Neural cell (in vitro differentiated cells): Measurements from ENCODE around the gene GRAMD2A. TPM values are rescaled to one million over a fixed set of nuclear protein-coding genes. Genes with fewer than 3 reads are reported as not detected.
A peak's percentile ranks its signal among the peaks of the same experiment; 100 is the strongest.

Source experiments
- H2AFZ ChIP-seq: fragments of 200-600, 300-800 bp; sonication (generic), shearing (Covaris generic); 2 replicates; pipeline ENCODE4 v1.6.0; 2014; ENCODE audit warnings: low read depth, mild to moderate bottlenecking, antibody characterized with exemption, low read length, moderate library complexity
- H3F3A ChIP-seq: fragments of 200-600 bp; shearing (Covaris generic); 2 replicates; pipeline ENCODE4 v1.6.1; 2016; ENCODE audit warnings: mild to moderate bottlenecking, moderate library complexity, mixed read lengths, antibody characterized with exemption, low read length; ENCODE audit not compliant: insufficient read depth, poor library complexity, severe bottlenecking
- H3K27ac ChIP-seq: fragments of 200-600, 300-800 bp; sonication (generic), shearing (Covaris generic); 2 replicates; pipeline ENCODE4 v1.5.1; 2014; ENCODE audit warnings: mild to moderate bottlenecking, low read length, moderate library complexity
- H3K27me3 ChIP-seq: fragments of 300-800, 200-600 bp; sonication (generic), shearing (Covaris generic); 2 replicates; pipeline ENCODE4 v1.6.0; 2014; ENCODE audit warnings: mild to moderate bottlenecking, low read depth, low read length, moderate library complexity; ENCODE audit not compliant: insufficient read depth
- H3K36me3 ChIP-seq: fragments of 300-800, 200-600 bp; sonication (generic), shearing (Covaris generic); 2 replicates; pipeline ENCODE4 v1.5.1; 2014; ENCODE audit warnings: mild to moderate bottlenecking, antibody characterized with exemption, low read length, moderate library complexity; ENCODE audit not compliant: insufficient read depth
- H3K4me2 ChIP-seq: fragments of 300-800, 200-600 bp; sonication (generic), shearing (Covaris generic); 2 replicates; pipeline ENCODE4 v1.6.0; 2014; ENCODE audit warnings: mild to moderate bottlenecking, low read length
- H3K4me3 ChIP-seq: fragments of 300-800, 200-600 bp; sonication (generic), shearing (Covaris generic); 2 replicates; pipeline ENCODE4 v1.5.1; 2014; ENCODE audit warnings: mild to moderate bottlenecking, low read length, moderate library complexity
- H3K79me2 ChIP-seq: fragments of 200-600 bp; shearing (Covaris generic); replicated peaks from 2 replicates; pipeline ENCODE4 v1.6.0; 2014; ENCODE audit warnings: mild to moderate bottlenecking, low read length, moderate library complexity; ENCODE audit not compliant: insufficient read depth
- H3K9ac ChIP-seq: fragments of 300-800, 200-600 bp; sonication (generic), shearing (Covaris generic); 2 replicates; pipeline ENCODE4 v1.6.1; 2016; ENCODE audit warnings: mild to moderate bottlenecking, low read length, mixed read lengths
- H3K9me2 ChIP-seq: fragments of 200-600 bp; shearing (Covaris generic); 2 replicates; pipeline ENCODE4 v1.6.1; 2016; ENCODE audit warnings: mild to moderate bottlenecking, low read length, mixed read lengths; ENCODE audit not compliant: insufficient read depth
- H3K9me3 ChIP-seq: fragments of 200-600, 300-800 bp; sonication (generic), shearing (Covaris generic); 2 replicates; pipeline ENCODE4 v1.6.1; 2016; ENCODE audit warnings: mild to moderate bottlenecking, mixed run types, low read length, moderate library complexity, mixed read lengths
- H4K20me1 ChIP-seq: fragments of 200-600 bp; shearing (Covaris generic); 2 replicates; pipeline ENCODE4 v1.6.1; 2016; ENCODE audit warnings: mild to moderate bottlenecking, mixed run types; ENCODE audit not compliant: insufficient read depth
- EP300 ChIP-seq: fragments of 450-650 bp; conservative IDR thresholded peaks from 2 replicates; pipeline ENCODE4 v1.6.1; 2014; ENCODE audit warnings: antibody characterized with exemption, mild to moderate bottlenecking, moderate library complexity; ENCODE audit not compliant: poor library complexity, severe bottlenecking
- EZH2 ChIP-seq: fragments of 200-600, 300-800 bp; shearing (Covaris generic), sonication (generic); IDR thresholded peaks from 2 replicates; pipeline ENCODE4 v1.6.1; 2014; ENCODE audit warnings: antibody characterized with exemption, low read length, borderline replicate concordance, mild to moderate bottlenecking; ENCODE audit not compliant: insufficient read depth, poor library complexity, severe bottlenecking
- MXI1 ChIP-seq: fragments of 450-650 bp; conservative IDR thresholded peaks from 2 replicates; pipeline ENCODE4 v1.6.1; 2014; ENCODE audit warnings: antibody characterized with exemption, mild to moderate bottlenecking; ENCODE audit not compliant: poor library complexity, severe bottlenecking
- POLR2AphosphoS5 ChIP-seq: IDR thresholded peaks from 2 replicates; pipeline ENCODE4 v1.6.1; 2012
- RAD21 ChIP-seq: fragments of 450-650 bp; conservative IDR thresholded peaks from 2 replicates; pipeline ENCODE4 v1.6.1; 2014; ENCODE audit warnings: antibody characterized with exemption, mild to moderate bottlenecking, moderate library complexity
- REST ChIP-seq: IDR thresholded peaks from 2 replicates; pipeline ENCODE4 v1.6.1; 2012; ENCODE audit warnings: borderline replicate concordance
- SMC3 ChIP-seq: fragments of 450-650 bp; conservative IDR thresholded peaks from 2 replicates; pipeline ENCODE4 v1.6.1; 2014; ENCODE audit warnings: antibody characterized with exemption, mild to moderate bottlenecking, moderate library complexity; ENCODE audit not compliant: poor library complexity
- TAF1 ChIP-seq: IDR thresholded peaks from 2 replicates; pipeline ENCODE4 v1.6.1; 2012; ENCODE audit warnings: low read depth
- polyA plus RNA-seq: library from polyadenylated mRNA; depleted of rRNA; stranded (reverse); fragments of >200 nt; gene quantifications from 2 replicates; pipeline ENCODE4 v1.2.3, GENCODE V29; 2014
- TF ChIP-seq, protein P1 (sequence below): fragments of 450-650 bp; IDR thresholded peaks from 2 replicates; pipeline ENCODE4 v1.5.1; 2014; ENCODE audit warnings: antibody characterized with exemption, mild to moderate bottlenecking, moderate library complexity; ENCODE audit not compliant: poor library complexity, severe bottlenecking

Gene GRAMD2A
- polyA plus RNA-seq, 1 donor from 2014 or later, result 1.9 TPM

GRCh38 chr15:72166716-72167417 is 30.7 kb downstream of the GRAMD2A start:
- Histone ChIP-seq H3K27ac (no peak overlapping the region), H3K4me2 (no peak overlapping the region), H3K27me3 (no peaks in the 10 kb centered on the region), H3K9me3 (no peaks in the 10 kb centered on the region), H3K36me3 (no peaks in the 10 kb centered on the region), H3K9me2 (no peaks in the 10 kb centered on the region), H3K79me2 (no peaks in the 10 kb centered on the region), H2AFZ (no peak overlapping the region), H3K9ac (no peak overlapping the region), H3K4me3 (no peak overlapping the region), H3F3A (no peaks in the 10 kb centered on the region), H4K20me1 (no peaks in the 10 kb centered on the region)
- TF ChIP-seq MXI1 (no peak), POLR2AphosphoS5 (no peak), EP300 (no peak), SMC3 (no peak), TAF1 (no peak), REST (no peak), EZH2 (no peak), RAD21 (no peak)
- TF ChIP-seq, protein P1, sequence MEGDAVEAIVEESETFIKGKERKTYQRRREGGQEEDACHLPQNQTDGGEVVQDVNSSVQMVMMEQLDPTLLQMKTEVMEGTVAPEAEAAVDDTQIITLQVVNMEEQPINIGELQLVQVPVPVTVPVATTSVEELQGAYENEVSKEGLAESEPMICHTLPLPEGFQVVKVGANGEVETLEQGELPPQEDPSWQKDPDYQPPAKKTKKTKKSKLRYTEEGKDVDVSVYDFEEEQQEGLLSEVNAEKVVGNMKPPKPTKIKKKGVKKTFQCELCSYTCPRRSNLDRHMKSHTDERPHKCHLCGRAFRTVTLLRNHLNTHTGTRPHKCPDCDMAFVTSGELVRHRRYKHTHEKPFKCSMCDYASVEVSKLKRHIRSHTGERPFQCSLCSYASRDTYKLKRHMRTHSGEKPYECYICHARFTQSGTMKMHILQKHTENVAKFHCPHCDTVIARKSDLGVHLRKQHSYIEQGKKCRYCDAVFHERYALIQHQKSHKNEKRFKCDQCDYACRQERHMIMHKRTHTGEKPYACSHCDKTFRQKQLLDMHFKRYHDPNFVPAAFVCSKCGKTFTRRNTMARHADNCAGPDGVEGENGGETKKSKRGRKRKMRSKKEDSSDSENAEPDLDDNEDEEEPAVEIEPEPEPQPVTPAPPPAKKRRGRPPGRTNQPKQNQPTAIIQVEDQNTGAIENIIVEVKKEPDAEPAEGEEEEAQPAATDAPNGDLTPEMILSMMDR, result no peak

DNA sequence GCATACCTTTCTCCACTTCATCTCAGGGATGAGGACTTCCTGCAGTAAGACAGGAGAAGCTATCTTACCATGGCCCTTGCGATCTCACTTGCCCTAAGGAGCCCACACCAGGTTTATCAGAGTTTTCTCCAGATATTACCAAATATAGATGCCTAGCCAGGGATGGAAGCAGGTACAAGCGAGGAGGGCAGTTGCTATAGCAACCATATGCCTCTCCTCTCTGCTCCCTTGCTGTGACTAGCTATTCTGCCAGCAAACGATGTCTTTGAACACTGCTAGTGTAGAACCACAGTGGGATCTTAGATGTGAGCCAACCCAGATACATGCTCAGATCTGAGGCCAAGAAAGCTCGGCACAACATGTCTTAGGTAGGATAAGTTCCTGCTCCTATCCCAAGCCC is 33.9 kb downstream of the GRAMD2A start:
- peak overlapping the region; percentile 52 for H3K4me2 ChIP-seq
- H4K20me1 ChIP-seq, result no peaks in the 10 kb centered on the region
- no peaks in the 10 kb centered on the region for H3K9me3 ChIP-seq
- H3K79me2 ChIP-seq, result no peaks in the 10 kb centered on the region
- H3K9me2 ChIP-seq, result no peaks in the 10 kb centered on the region
- no peaks in the 10 kb centered on the region for H3K36me3 ChIP-seq
- H3K9ac ChIP-seq, result peak overlapping the region; percentile 54
- no peak for TF ChIP-seq REST
- no peak for TF ChIP-seq TAF1
- peak; percentile 32 for TF ChIP-seq EP300
- TF ChIP-seq POLR2AphosphoS5, result peak; percentile 31
- TF ChIP-seq RAD21, result peak; percentile 11
- TF ChIP-seq SMC3, result peak; percentile 12
- TF ChIP-seq EZH2, result no peak
- no peak for TF ChIP-seq MXI1
- TF ChIP-seq, protein P1, result no peak
- no peaks in the 10 kb centered on the region for H3F3A ChIP-seq
- H2AFZ ChIP-seq, result peak overlapping the region; percentile 41
- no peaks in the 10 kb centered on the region for H3K27me3 ChIP-seq
- H3K4me3 ChIP-seq, result peak overlapping the region; percentile 40
- peak overlapping the region; percentile 80 for H3K27ac ChIP-seq
